H1 (cell line): Measurements from ENCODE around the gene PRKCD.
"Not testable (repeated sequence)": the region's sequence is repeated elsewhere in the genome, so short reads cannot be mapped to it uniquely, and the experiment has no call there.

ENCODE experiments used
- CREB1 ChIP-seq: IDR thresholded peaks from 2 replicates; pipeline ENCODE4 v1.6.1; 2012; ENCODE audit warnings: inconsistent platforms
- EP300 ChIP-seq, 2 experiments: IDR thresholded peaks; 1 replicate in 1 of 2; 2 replicates in 1 of 2; pipeline ENCODE4 v1.6.1; 2011 to 2012; ENCODE audit warnings: low read depth in 2 of 2, low read length in 2 of 2, mild to moderate bottlenecking in 2 of 2, borderline replicate concordance in 1 of 2, inconsistent platforms in 1 of 2, moderate library complexity in 1 of 2
- JUN ChIP-seq: IDR thresholded peaks from 2 replicates; pipeline ENCODE4 v1.6.1; 2011; ENCODE audit warnings: low read depth, mild to moderate bottlenecking, improper control_type of control experiment, low read length
- PHF8 ChIP-seq: fragments of 200-600 bp; sonication (generic); conservative IDR thresholded peaks from 2 replicates; pipeline ENCODE4 v1.7.1; 2012; ENCODE audit warnings: low read depth, mild to moderate bottlenecking, inconsistent platforms, low read length, moderate library complexity
- POLR2AphosphoS5 ChIP-seq: IDR thresholded peaks from 2 replicates; pipeline ENCODE4 v1.6.1; 2011; ENCODE audit warnings: low read depth, low read length
- USF2 ChIP-seq: IDR thresholded peaks from 2 replicates; pipeline ENCODE4 v1.6.1; 2011; ENCODE audit warnings: low read length, improper control_type of control experiment
- TF ChIP-seq, protein P1 (sequence below), 3 experiments: IDR thresholded peaks; 1 replicate in 2 of 3; 2 replicates in 1 of 3; pipeline versions ENCODE4 v1.5.1 to v1.6.1; 2011; ENCODE audit warnings: low read length in 3 of 3, mild to moderate bottlenecking in 3 of 3, inconsistent platforms in 2 of 3, low read depth in 1 of 3, moderate library complexity in 1 of 3; ENCODE audit not compliant: insufficient read depth in 1 of 3; ENCODE audit errors: control extremely low read depth in 1 of 3

DNA sequence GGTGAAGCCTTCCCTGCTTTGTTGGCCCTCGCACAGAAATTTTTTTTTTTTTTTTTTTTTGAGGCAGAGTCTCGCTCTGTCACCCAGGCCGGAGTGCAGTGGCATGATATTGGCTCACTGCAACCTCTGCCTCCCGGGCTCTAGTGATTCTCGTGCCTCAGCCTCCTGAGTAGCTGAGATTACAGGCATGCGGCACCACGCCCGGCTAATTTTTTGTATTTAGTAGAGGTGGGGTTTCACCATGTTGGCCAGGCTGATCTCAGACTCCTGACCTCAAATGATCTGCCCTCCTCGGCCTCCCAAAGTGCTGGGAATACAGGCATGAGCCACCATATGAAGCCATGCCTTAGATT lies 9.9 kb upstream of the PRKCD start:
- TF ChIP-seq CREB1; USF2; JUN; PHF8; EP300 (IDR thresholded peaks at IDR 0.05; ENCODE audit: borderline replicate concordance in 1 of 2, low read depth in 2 of 2, low read length in 2 of 2); POLR2AphosphoS5: not testable (repeated sequence)
- TF ChIP-seq, protein P1, sequence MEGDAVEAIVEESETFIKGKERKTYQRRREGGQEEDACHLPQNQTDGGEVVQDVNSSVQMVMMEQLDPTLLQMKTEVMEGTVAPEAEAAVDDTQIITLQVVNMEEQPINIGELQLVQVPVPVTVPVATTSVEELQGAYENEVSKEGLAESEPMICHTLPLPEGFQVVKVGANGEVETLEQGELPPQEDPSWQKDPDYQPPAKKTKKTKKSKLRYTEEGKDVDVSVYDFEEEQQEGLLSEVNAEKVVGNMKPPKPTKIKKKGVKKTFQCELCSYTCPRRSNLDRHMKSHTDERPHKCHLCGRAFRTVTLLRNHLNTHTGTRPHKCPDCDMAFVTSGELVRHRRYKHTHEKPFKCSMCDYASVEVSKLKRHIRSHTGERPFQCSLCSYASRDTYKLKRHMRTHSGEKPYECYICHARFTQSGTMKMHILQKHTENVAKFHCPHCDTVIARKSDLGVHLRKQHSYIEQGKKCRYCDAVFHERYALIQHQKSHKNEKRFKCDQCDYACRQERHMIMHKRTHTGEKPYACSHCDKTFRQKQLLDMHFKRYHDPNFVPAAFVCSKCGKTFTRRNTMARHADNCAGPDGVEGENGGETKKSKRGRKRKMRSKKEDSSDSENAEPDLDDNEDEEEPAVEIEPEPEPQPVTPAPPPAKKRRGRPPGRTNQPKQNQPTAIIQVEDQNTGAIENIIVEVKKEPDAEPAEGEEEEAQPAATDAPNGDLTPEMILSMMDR (IDR thresholded peaks at IDR 0.05; ENCODE audit: control extremely low read depth in 1 of 3, insufficient read depth in 1 of 3, low read depth in 1 of 3, low read length in 3 of 3): not testable (repeated sequence)
